C4-2B (cell line): ENCODE measurements around the gene UBQLN4.

ENCODE experiments used
- CTCF ChIP-seq: fragments of 450-650 bp; conservative IDR thresholded peaks from 2 replicates; pipeline ENCODE4 v1.5.1; 2017; ENCODE audit warnings: mild to moderate bottlenecking
- ZFX ChIP-seq: fragments of 450-650 bp; IDR thresholded peaks from 2 replicates; pipeline ENCODE4 v1.6.1; 2017

- TF ChIP-seq CTCF (no peak), ZFX (no peak)
These were observed 27.7 kb downstream of the UBQLN4 start for GRCh38 chr1:156025876-156026275.
